GM12878 (cell line): Measurements from ENCODE around the gene KCNK5. TPM values are rescaled to one million over a fixed set of nuclear protein-coding genes. Genes with fewer than 3 reads are reported as not detected.

Experiments used
- ATAC-seq: fragments of 200-7000 bp; cut with Tn5 transposase; 3 replicates; pipeline ENCODE4 v1.9.1; 2020; ENCODE audit warnings: mild to moderate bottlenecking, moderate library complexity
- BruUV-seq: library from RNA; stranded (reverse); fragments of 400-500 nt; replicated peaks from 2 replicates; lab custom pipeline; 2021; lab: Mats Ljungman, UMichigan
- CTCF ChIA-PET: fragments of 300-600 bp; sonication (Branson Sonifier 250); formaldehyde crosslinking; extraction: SDS; loops from one replicate; lab custom pipeline; 2021; ENCODE audit warnings: inconsistent platforms; lab: Yijun Ruan, JAX
- POLR2A ChIA-PET: fragments of 350-600 bp; formaldehyde crosslinking; extraction: SDS; loops from one replicate; lab custom pipeline; 2021; ENCODE audit warnings: inconsistent platforms; lab: Charles Lee
- RAD21 ChIA-PET: fragments of 300-600 bp; sonication (Branson Sonifier 250); formaldehyde crosslinking; loops from one replicate; lab custom pipeline; 2023; ENCODE audit warnings: antibody characterized with exemption; ENCODE audit not compliant: unreplicated experiment; lab: Charles Lee
- SMC1A ChIA-PET: fragments of 300-600 bp; sonication (Branson Sonifier 250); formaldehyde crosslinking; loops from one replicate; lab custom pipeline; 2023; ENCODE audit not compliant: unreplicated experiment, uncharacterized antibody; lab: Charles Lee
- DNase-seq: peaks from one replicate; pipeline ENCODE4 v3.0.0-alpha.2; 2011; ENCODE audit warnings: low read depth, low spot score
- FAIRE-seq: peaks from 3 replicates; lab custom pipeline; 2011; peaks lifted over from hg19 to GRCh38; lab: Jason Lieb, UNC
- H2AFZ ChIP-seq: 2 replicates; pipeline ENCODE4 v1.6.0; 2011; ENCODE audit warnings: low read depth, low read length, control low read depth; ENCODE audit not compliant: control insufficient read depth
- H3K27ac ChIP-seq: 2 replicates; pipeline ENCODE4 v1.5.1; 2011; ENCODE audit warnings: control low read depth; ENCODE audit not compliant: control insufficient read depth, insufficient read depth
- H3K27me3 ChIP-seq, 2 experiments: replicated peaks in 1 of 2; 2 replicates each; pipeline versions ENCODE4 v1.6.0 to v1.6.1; 2011; ENCODE audit warnings: low read length in 1 of 2; ENCODE audit not compliant: control insufficient read depth in 2 of 2, insufficient read depth in 2 of 2
- H3K36me3 ChIP-seq, 2 experiments: 2 replicates each; pipeline ENCODE4 v1.5.1; 2011; ENCODE audit warnings: low read length in 1 of 2; ENCODE audit not compliant: control insufficient read depth in 2 of 2, insufficient read depth in 2 of 2
- H3K4me1 ChIP-seq: 2 replicates; pipeline ENCODE4 v1.6.1; 2011; ENCODE audit warnings: mild to moderate bottlenecking, low read length, moderate library complexity, mixed read lengths; ENCODE audit not compliant: control insufficient read depth, insufficient read depth
- H3K4me2 ChIP-seq: 2 replicates; pipeline ENCODE4 v1.6.0; 2011; ENCODE audit warnings: control low read depth; ENCODE audit not compliant: control insufficient read depth, insufficient read depth
- H3K4me3 ChIP-seq: fragments of 200-600 bp; sonication (generic); 2 replicates; pipeline ENCODE4 v1.5.1; 2016
- H3K79me2 ChIP-seq: 2 replicates; pipeline ENCODE4 v1.6.0; 2011; ENCODE audit warnings: low read length; ENCODE audit not compliant: control insufficient read depth, insufficient read depth
- H3K9ac ChIP-seq: 2 replicates; pipeline ENCODE4 v1.8.0; 2011; ENCODE audit warnings: low read length, control low read depth, mixed read lengths; ENCODE audit not compliant: control insufficient read depth, insufficient read depth
- H3K9me3 ChIP-seq: replicated peaks from 3 replicates; pipeline ENCODE4 v1.5.1; 2011; ENCODE audit warnings: mild to moderate bottlenecking, low read length; ENCODE audit not compliant: control insufficient read depth, insufficient read depth
- H4K20me1 ChIP-seq: 2 replicates; pipeline ENCODE4 v1.6.0; 2011; ENCODE audit not compliant: control insufficient read depth, insufficient read depth
- CBX5 ChIP-seq: sonication (generic); IDR thresholded peaks from 2 replicates; pipeline ENCODE4 v1.6.1; 2016; ENCODE audit warnings: low read depth, moderate library complexity, mild to moderate bottlenecking, inconsistent platforms
- CEBPB ChIP-seq, 2 experiments: fragments of 150-350 bp in 1 of 2; IDR thresholded peaks; 2 replicates each; pipeline ENCODE4 v1.6.1; 2012 to 2014; ENCODE audit warnings: low read depth in 2 of 2, low read length in 2 of 2, borderline replicate concordance in 1 of 2, inconsistent platforms in 1 of 2
- CREB1 ChIP-seq: IDR thresholded peaks from 2 replicates; pipeline ENCODE4 v1.6.1; 2012; ENCODE audit warnings: low read depth, mild to moderate bottlenecking, inconsistent platforms
- CREM ChIP-seq: IDR thresholded peaks from 2 replicates; pipeline ENCODE4 v1.6.1; 2014; ENCODE audit warnings: antibody characterized with exemption, low read depth
- EGR1 ChIP-seq, 2 experiments: IDR thresholded peaks; 1 replicate in 1 of 2; 2 replicates in 1 of 2; pipeline ENCODE4 v1.6.1; 2011 to 2012; ENCODE audit warnings: low read depth in 2 of 2, low read length in 2 of 2, borderline replicate concordance in 1 of 2, mild to moderate bottlenecking in 1 of 2, moderate library complexity in 1 of 2
- KAT2A ChIP-seq: conservative IDR thresholded peaks from 2 replicates; pipeline ENCODE4 v1.6.1; 2011; ENCODE audit warnings: low read depth, low read length; ENCODE audit not compliant: control insufficient read depth
- NBN ChIP-seq: fragments of 450-650 bp; IDR thresholded peaks from 2 replicates; pipeline ENCODE4 v1.6.1; 2016
- NFXL1 ChIP-seq: fragments of 450-650 bp; IDR thresholded peaks from 2 replicates; pipeline ENCODE4 v1.6.1; 2017; ENCODE audit warnings: antibody characterized with exemption, mild to moderate bottlenecking, borderline replicate concordance
- NRF1 ChIP-seq: conservative IDR thresholded peaks from 2 replicates; pipeline ENCODE4 v1.6.1; 2011; ENCODE audit warnings: mild to moderate bottlenecking, low read depth, low read length, improper control_type of control experiment
- RCOR1 ChIP-seq: conservative IDR thresholded peaks from 2 replicates; pipeline ENCODE4 v1.6.1; 2012; ENCODE audit warnings: low read depth, low read length, improper control_type of control experiment
- SUPT20H ChIP-seq: IDR thresholded peaks from 2 replicates; pipeline ENCODE4 v1.6.1; 2011; ENCODE audit warnings: low read depth, mild to moderate bottlenecking, low read length, moderate library complexity, borderline replicate concordance; ENCODE audit not compliant: control insufficient read depth
- WGBS: methylation state at CpG from one replicate; pipeline ENCODE4 v1.1.6; 2016; ENCODE audit warnings: low lambda C conversion rate; ENCODE audit not compliant: insufficient replicate concordance, insufficient coverage; ENCODE audit errors: missing lambda C conversion rate; 5-methylcytosine and 5-hydroxymethylcytosine counted together
- in situ Hi-C: fragments of 300-500 bp; cut with MboI; formaldehyde crosslinking; loops from 9 replicates; pipeline ENCODE4 v1.14.3; 2018; ENCODE audit warnings: mixed read lengths
- intact Hi-C: fragments of 100-400 bp; cut with micrococcal nuclease; formaldehyde crosslinking; loops from one replicate; pipeline ENCODE4 v1.14.2; 2022; ENCODE audit not compliant: unreplicated experiment
- polyA plus RNA-seq, 11 experiments: library from polyadenylated mRNA; depleted of rRNA in 4 of 11; unstranded in 6 of 11; stranded (reverse) in 5 of 11; fragments of >200 nt; fragmentation: Nextera tagmentation in 4 of 11; fragmentation: Illumina TruSeq in 1 of 11; extraction: Ambion mirVana in 4 of 11; extraction: Trizol in 1 of 11; gene quantifications; 1 replicate in 1 of 11; 2 replicates in 10 of 11; pipeline versions ENCODE4 v1.2.1 to v1.2.3, GENCODE V29; 2011 to 2016; ENCODE audit warnings: inconsistent platforms in 2 of 11, missing spikeins in 2 of 11, low read depth in 1 of 11
- total RNA-seq, 4 experiments: library from RNA; depleted of rRNA in 3 of 4; stranded (reverse); fragments of >200 nt in 3 of 4; fragmentation: Illumina TruSeq in 1 of 4; extraction: Trizol in 1 of 4; gene quantifications; 2 replicates each; pipeline versions ENCODE4 v1.2.1 to v1.2.3, GENCODE V29; 2013 to 2021
- TF ChIP-seq, protein P1 (sequence below): fragments of 150-350 bp; IDR thresholded peaks from 2 replicates; pipeline ENCODE4 v1.6.1; 2016; ENCODE audit warnings: low read depth, low read length
- TF ChIP-seq, protein P2 (sequence below): fragments of 450-650 bp; IDR thresholded peaks from 2 replicates; pipeline ENCODE4 v1.6.1; 2017; ENCODE audit warnings: mild to moderate bottlenecking

The KCNK5 gene
- total and polyA plus RNA-seq, 10 of the 15 experiments (the other 5 are each of a cell fraction or from before 2014, with no cell fraction given), result 0.11 to 4.2 (median 2.1) TPM

DNA sequence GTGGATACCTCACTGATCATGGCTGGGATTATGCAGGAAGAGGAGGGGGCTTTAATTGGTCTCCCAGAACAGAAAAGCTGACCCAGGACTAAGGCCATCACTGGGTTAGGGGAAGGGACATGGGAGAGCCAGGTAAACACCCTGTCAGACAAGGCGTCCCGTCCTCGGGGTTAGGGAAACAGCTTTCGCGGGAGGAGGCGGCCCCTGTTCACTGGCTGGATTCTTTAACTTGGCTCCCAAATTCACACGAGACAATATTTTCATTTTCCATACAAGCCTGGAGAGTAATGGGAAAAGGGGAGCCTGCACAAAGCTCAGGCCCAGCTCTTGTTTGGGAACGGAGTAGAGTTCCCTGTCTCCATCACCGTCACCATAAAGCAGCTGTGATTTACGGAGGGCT is 29.3 kb downstream of the KCNK5 start:
- in situ Hi-C loops (no loop called here), intact Hi-C loops (no loop called here)
- H3K79me2 ChIP-seq, result no peaks in the 10 kb centered on the region
- DNase-seq (no peak), FAIRE-seq (no peak), ATAC-seq (no peak)
- no peak overlapping the region for H3K9ac ChIP-seq
- CTCF ChIA-PET, result interaction anchor here (0.8 to 1.8 kb wide), 3 partner anchors 19 to 141 kb away, joined by 3 to 6 read pairs (median 3); no protein-coding TSS in a partner anchor
- H3K9me3 ChIP-seq, result no peaks in the 10 kb centered on the region
- H3K4me1 ChIP-seq, result no peaks in the 10 kb centered on the region
- no peak overlapping the region for H3K27ac ChIP-seq
- H3K4me3 ChIP-seq, result no peak overlapping the region
- H4K20me1 ChIP-seq, result no peaks in the 10 kb centered on the region
- SMC1A ChIA-PET, result interaction anchor here (0.9 to 1.1 kb wide), 2 partner anchors 15 to 32 kb away, joined by 3 read pairs; no protein-coding TSS in a partner anchor
- TF ChIP-seq CREM, result no peak
- TF ChIP-seq CREB1, result no peak
- TF ChIP-seq NFXL1, result no peak
- TF ChIP-seq, protein P1, sequence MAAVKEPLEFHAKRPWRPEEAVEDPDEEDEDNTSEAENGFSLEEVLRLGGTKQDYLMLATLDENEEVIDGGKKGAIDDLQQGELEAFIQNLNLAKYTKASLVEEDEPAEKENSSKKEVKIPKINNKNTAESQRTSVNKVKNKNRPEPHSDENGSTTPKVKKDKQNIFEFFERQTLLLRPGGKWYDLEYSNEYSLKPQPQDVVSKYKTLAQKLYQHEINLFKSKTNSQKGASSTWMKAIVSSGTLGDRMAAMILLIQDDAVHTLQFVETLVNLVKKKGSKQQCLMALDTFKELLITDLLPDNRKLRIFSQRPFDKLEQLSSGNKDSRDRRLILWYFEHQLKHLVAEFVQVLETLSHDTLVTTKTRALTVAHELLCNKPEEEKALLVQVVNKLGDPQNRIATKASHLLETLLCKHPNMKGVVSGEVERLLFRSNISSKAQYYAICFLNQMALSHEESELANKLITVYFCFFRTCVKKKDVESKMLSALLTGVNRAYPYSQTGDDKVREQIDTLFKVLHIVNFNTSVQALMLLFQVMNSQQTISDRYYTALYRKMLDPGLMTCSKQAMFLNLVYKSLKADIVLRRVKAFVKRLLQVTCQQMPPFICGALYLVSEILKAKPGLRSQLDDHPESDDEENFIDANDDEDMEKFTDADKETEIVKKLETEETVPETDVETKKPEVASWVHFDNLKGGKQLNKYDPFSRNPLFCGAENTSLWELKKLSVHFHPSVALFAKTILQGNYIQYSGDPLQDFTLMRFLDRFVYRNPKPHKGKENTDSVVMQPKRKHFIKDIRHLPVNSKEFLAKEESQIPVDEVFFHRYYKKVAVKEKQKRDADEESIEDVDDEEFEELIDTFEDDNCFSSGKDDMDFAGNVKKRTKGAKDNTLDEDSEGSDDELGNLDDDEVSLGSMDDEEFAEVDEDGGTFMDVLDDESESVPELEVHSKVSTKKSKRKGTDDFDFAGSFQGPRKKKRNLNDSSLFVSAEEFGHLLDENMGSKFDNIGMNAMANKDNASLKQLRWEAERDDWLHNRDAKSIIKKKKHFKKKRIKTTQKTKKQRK, result no peak
- no peak for TF ChIP-seq RCOR1
- TF ChIP-seq EGR1 (IDR thresholded peaks at IDR 0.05; ENCODE audit: borderline replicate concordance in 1 of 2, low read depth in 2 of 2, low read length in 2 of 2), result no peak
- no peak for TF ChIP-seq SUPT20H
- no peak for TF ChIP-seq CBX5
- TF ChIP-seq, protein P2, sequence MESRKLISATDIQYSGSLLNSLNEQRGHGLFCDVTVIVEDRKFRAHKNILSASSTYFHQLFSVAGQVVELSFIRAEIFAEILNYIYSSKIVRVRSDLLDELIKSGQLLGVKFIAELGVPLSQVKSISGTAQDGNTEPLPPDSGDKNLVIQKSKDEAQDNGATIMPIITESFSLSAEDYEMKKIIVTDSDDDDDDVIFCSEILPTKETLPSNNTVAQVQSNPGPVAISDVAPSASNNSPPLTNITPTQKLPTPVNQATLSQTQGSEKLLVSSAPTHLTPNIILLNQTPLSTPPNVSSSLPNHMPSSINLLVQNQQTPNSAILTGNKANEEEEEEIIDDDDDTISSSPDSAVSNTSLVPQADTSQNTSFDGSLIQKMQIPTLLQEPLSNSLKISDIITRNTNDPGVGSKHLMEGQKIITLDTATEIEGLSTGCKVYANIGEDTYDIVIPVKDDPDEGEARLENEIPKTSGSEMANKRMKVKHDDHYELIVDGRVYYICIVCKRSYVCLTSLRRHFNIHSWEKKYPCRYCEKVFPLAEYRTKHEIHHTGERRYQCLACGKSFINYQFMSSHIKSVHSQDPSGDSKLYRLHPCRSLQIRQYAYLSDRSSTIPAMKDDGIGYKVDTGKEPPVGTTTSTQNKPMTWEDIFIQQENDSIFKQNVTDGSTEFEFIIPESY, result no peak
- no peak for TF ChIP-seq KAT2A
- TF ChIP-seq NRF1, result no peak
- no peak for TF ChIP-seq NBN
- no peak for TF ChIP-seq CEBPB (IDR thresholded peaks at IDR 0.05; ENCODE audit: borderline replicate concordance in 1 of 2, low read depth in 2 of 2, low read length in 2 of 2)
- H2AFZ ChIP-seq, result no peak overlapping the region
- H3K4me2 ChIP-seq, result no peak overlapping the region
- H3K27me3 ChIP-seq, result no peaks in the 10 kb centered on the region
- POLR2A ChIA-PET, result interaction anchor here (1.0 kb wide), 1 partner anchor 21 kb away, joined by 3 read pairs; no protein-coding TSS in a partner anchor
- RAD21 ChIA-PET, result interaction anchor here (1.1 to 1.5 kb wide), 2 partner anchors 19 to 103 kb away, joined by 3 to 4 read pairs; no protein-coding TSS in a partner anchor
- 78% methylated on average over 10 of the region's 10 CpGs for WGBS
- no TSS peak for BruUV-seq
- no peaks in the 10 kb centered on the region for H3K36me3 ChIP-seq
